Psoas muscle (tissue), 8 donors: Measurements from ENCODE around the gene PTK6. TPM values are rescaled to one million over a fixed set of nuclear protein-coding genes. Genes with fewer than 3 reads are reported as not detected.

Experiments
- ATAC-seq, 4 donors: fragments of 200-7000 bp; cut with Tn5 transposase; one replicate each; pipeline ENCODE4 v1.9.1; 2020; ENCODE audit warnings: moderate library complexity in 3 of 4, mild to moderate bottlenecking in 2 of 4
- DNase-seq, 2 donors: peaks; one replicate each; pipeline ENCODE4 v3.0.0-alpha.2; 2020
- H3K27ac ChIP-seq: fragments of 200-600 bp; one replicate; pipeline ENCODE4 v1.8.0; 2022
- H3K27me3 ChIP-seq, 3 donors: fragments of 200-600 bp in 1 of 3; one replicate each; pipeline versions ENCODE4 v1.6.1 to v1.8.0; 2013 to 2022; ENCODE audit warnings: low read length in 2 of 3, mild to moderate bottlenecking in 2 of 3, moderate library complexity in 1 of 3; ENCODE audit not compliant: insufficient read depth in 3 of 3
- H3K36me3 ChIP-seq, 2 donors: fragments of 200-600 bp in 1 of 2; one replicate each; pipeline versions ENCODE4 v1.6.1 to v1.8.0; 2013 to 2022; ENCODE audit warnings: low read depth in 1 of 2, mild to moderate bottlenecking in 1 of 2, moderate library complexity in 1 of 2; ENCODE audit not compliant: insufficient read depth in 1 of 2
- H3K4me1 ChIP-seq: fragments of 200-600 bp; one replicate; pipeline ENCODE4 v1.8.0; 2022
- H3K4me3 ChIP-seq: fragments of 200-600 bp; one replicate; pipeline ENCODE4 v1.8.0; 2022; ENCODE audit warnings: mild to moderate bottlenecking
- H3K9me3 ChIP-seq: fragments of 200-600 bp; one replicate; pipeline ENCODE4 v1.8.0; 2022
- CTCF ChIP-seq: fragments of 200-600 bp; IDR thresholded peaks from one replicate; pipeline ENCODE4 v1.8.0; 2022; ENCODE audit warnings: antibody characterized with exemption
- WGBS, 3 donors: extraction: QIAGEN DNeasy Blood & Tissue Kit; methylation state at CpG; one replicate each; pipeline versions ENCODE4 v1.1.6 to v1.1.7; 2013; 5-methylcytosine and 5-hydroxymethylcytosine counted together
- intact Hi-C, 2 donors: fragments of 100-400 bp; cut with DNase I; formaldehyde crosslinking; loops; one replicate each; pipeline versions ENCODE4 v1.11.0 to v1.14.2; 2022
- polyA plus RNA-seq, 3 donors: library from polyadenylated mRNA; stranded (reverse); fragments of 200-250 nt; gene quantifications; one replicate each; pipeline ENCODE4 v1.2.3, GENCODE V29; 2013
- total RNA-seq, 4 donors: library from RNA; stranded (reverse); fragmentation: NEBNext Ultra II Directional in 2 of 4; extraction: Animal tissue kit (Norgen Biotek cat#: 25700) in 2 of 4; gene quantifications; one replicate each; pipeline versions ENCODE4 v1.2.1 to v1.2.4, GENCODE V29; 2021 to 2023
- donor health status: healthy with polysubstance abuse.
- donor health status: DM: no; HTN: no; CAD: no; lungs with moderate emphysema.
- donor health status: Bipolar disorder and iron deficiency.
- donor health status: healthy.
- donor health status: DM: yes; HTN: yes; CAD: no.
- donor health status: DM: no; HTN: no; CAD: no.
- donor health status: DM: no; HTN: no; CAD: no.
- donor health status: DM: yes; HTN: yes; CAD: no.

Gene PTK6
- total and polyA plus RNA-seq, 7 donors: 0.04 to 0.06 (median 0.04) TPM; not detected in 4

GRCh38 chr20:63530788-63531160, 6.4 kb downstream of the PTK6 start:
- Histone ChIP-seq H3K36me3 (no peaks in the 10 kb centered on the region), H3K9me3 (no peaks in the 10 kb centered on the region), H3K4me3 (no peak overlapping the region), H3K27ac (no peak overlapping the region), H3K4me1 (no peaks in the 10 kb centered on the region), H3K27me3 (peaks cover 0 to 48% (median 13%) of the 10 kb centered on the region in 3 donors)
- 66 to 72% (median 69%) methylated on average over 14 of the region's 14 CpGs for WGBS, 3 donors
- intact Hi-C loops: no loop called here
- TF ChIP-seq CTCF: no peak
- ATAC-seq (no peak), DNase-seq (no peak)

GRCh38 chr20:63529861-63530787, 7.1 kb downstream of the PTK6 start:
- no peak overlapping the region for H3K27ac ChIP-seq
- no peak for TF ChIP-seq CTCF
- H3K4me3 ChIP-seq: no peak overlapping the region
- no peak for ATAC-seq
- DNase-seq: peak in 1 of 2 donors; percentile 50
- 72 to 75% (median 73%) methylated on average over 36 to 39 of the region's 39 CpGs for WGBS, 3 donors
- H3K27me3 ChIP-seq: peaks cover 0 to 44% (median 13%) of the 10 kb centered on the region in 3 donors
- no peaks in the 10 kb centered on the region for H3K36me3 ChIP-seq
- intact Hi-C loops: no loop called here
- no peaks in the 10 kb centered on the region for H3K9me3 ChIP-seq
- H3K4me1 ChIP-seq: no peaks in the 10 kb centered on the region

GRCh38 chr20:63529180-63529860, 7.9 kb downstream of the PTK6 start:
- 76 to 80% (median 79%) methylated on average over 27 of the region's 27 CpGs for WGBS, 3 donors
- peaks cover 0 to 36% (median 10%) of the 10 kb centered on the region in 3 donors for H3K27me3 ChIP-seq
- intact Hi-C loops: no loop called here
- H3K4me1 ChIP-seq: no peaks in the 10 kb centered on the region
- no peak overlapping the region for H3K27ac ChIP-seq
- H3K9me3 ChIP-seq: no peaks in the 10 kb centered on the region
- no peaks in the 10 kb centered on the region for H3K36me3 ChIP-seq
- ATAC-seq (no peak), DNase-seq (no peak)
- no peak overlapping the region for H3K4me3 ChIP-seq
- no peak for TF ChIP-seq CTCF

- no peak overlapping the region for H3K4me3 ChIP-seq
- 76 to 78% (median 77%) methylated on average over 9 of the region's 9 CpGs for WGBS, 3 donors
- intact Hi-C loops: no loop called here
- TF ChIP-seq CTCF: no peak
- peaks cover 5% of the 10 kb centered on the region for H3K4me1 ChIP-seq
- peaks cover 0 to 7% of the 10 kb centered on the region in 2 donors for H3K36me3 ChIP-seq
- H3K27me3 ChIP-seq: peaks cover 0 to 20% (median 5%) of the 10 kb centered on the region in 3 donors
- H3K9me3 ChIP-seq: no peaks in the 10 kb centered on the region
- ATAC-seq (no peak), DNase-seq (no peak)
- H3K27ac ChIP-seq: no peak overlapping the region
Observed at GRCh38 chr20:63527184-63527583, 10.0 kb downstream of the PTK6 start.
